OCI-LY3 (cell line): ENCODE measurements around the gene CATSPER4.

ENCODE experiments used
- CTCF ChIP-seq: fragments of 200-600, 300-600 bp; sonication (generic); IDR thresholded peaks from 2 replicates; pipeline ENCODE4 v1.5.1; 2014; ENCODE audit warnings: antibody characterized with exemption, low read length, low read depth
- EZH2phosphoT487 ChIP-seq: fragments of 200-600 bp; shearing (Covaris generic); IDR thresholded peaks from 2 replicates; pipeline ENCODE4 v1.6.1; 2018; ENCODE audit warnings: antibody characterized with exemption, mixed run types, low read depth

DNA sequence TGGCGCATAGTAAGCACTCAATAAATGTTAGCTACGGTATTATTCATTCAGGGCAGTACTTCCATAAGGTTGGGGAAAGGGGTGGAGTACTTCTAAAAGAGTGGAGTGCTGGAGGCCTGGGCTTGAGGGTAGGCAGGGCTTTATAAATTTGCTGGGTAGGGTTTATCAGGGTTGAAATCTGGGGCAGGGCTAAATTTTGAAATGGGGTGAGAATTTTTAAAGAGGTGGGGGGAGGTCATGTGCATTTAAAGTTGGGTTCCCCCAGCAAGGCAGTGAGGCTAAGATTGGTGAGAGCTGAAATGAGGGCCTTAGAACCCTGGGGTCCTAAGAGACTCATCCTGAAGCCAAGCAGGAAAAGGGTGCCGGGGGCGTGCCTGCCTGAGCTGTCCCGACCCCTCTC is 10.0 kb downstream of the CATSPER4 start:
- TF ChIP-seq CTCF, result no peak
- TF ChIP-seq EZH2phosphoT487, result no peak
